NB4 (cell line): ENCODE results near the gene CDH4.

Experiments used
- DNase-seq: peaks from one replicate; pipeline ENCODE4 v3.0.0; 2010; ENCODE audit warnings: low read depth
- H3K4me3 ChIP-seq: one replicate; pipeline ENCODE4 v1.5.1; 2011; ENCODE audit warnings: mild to moderate bottlenecking, low read depth, low read length, moderate library complexity
- MYC ChIP-seq: IDR thresholded peaks from 2 replicates; pipeline ENCODE4 v1.6.1; 2011; ENCODE audit warnings: low read depth, low read length
- POLR2A ChIP-seq: IDR thresholded peaks from 2 replicates; pipeline ENCODE4 v1.6.1; 2011; ENCODE audit warnings: mild to moderate bottlenecking; ENCODE audit not compliant: insufficient read length; ENCODE audit errors: extremely low read depth
- TF ChIP-seq, protein P1 (sequence below): IDR thresholded peaks from 2 replicates; pipeline ENCODE4 v1.6.1; 2011; ENCODE audit warnings: low read depth, low read length
- TF ChIP-seq, protein P2 (sequence below): IDR thresholded peaks from one replicate; pipeline ENCODE4 v1.5.1; 2012; ENCODE audit warnings: low read depth, low read length

CDH4 gene

DNA sequence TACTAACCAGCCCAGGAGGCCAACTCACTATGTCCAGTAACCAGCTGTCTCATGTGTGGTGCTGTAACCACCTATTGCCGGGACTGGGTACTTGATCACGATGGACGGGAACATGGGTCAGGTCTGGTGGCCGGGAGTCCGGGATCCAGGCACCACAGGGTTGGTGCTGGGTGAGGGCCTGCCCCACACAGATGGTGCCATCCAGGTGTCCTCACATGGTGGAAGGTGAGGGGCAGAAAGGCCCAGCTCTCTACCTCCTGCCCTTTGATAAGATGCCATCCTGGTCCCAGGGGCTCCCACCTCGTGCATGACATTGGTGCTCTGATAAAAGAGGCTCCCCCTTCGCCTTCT is 697.3 kb downstream of the CDH4 start:
- no peak for DNase-seq
- TF ChIP-seq MYC: no peak
- TF ChIP-seq, protein P1, sequence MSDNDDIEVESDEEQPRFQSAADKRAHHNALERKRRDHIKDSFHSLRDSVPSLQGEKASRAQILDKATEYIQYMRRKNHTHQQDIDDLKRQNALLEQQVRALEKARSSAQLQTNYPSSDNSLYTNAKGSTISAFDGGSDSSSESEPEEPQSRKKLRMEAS: no peak

DNA sequence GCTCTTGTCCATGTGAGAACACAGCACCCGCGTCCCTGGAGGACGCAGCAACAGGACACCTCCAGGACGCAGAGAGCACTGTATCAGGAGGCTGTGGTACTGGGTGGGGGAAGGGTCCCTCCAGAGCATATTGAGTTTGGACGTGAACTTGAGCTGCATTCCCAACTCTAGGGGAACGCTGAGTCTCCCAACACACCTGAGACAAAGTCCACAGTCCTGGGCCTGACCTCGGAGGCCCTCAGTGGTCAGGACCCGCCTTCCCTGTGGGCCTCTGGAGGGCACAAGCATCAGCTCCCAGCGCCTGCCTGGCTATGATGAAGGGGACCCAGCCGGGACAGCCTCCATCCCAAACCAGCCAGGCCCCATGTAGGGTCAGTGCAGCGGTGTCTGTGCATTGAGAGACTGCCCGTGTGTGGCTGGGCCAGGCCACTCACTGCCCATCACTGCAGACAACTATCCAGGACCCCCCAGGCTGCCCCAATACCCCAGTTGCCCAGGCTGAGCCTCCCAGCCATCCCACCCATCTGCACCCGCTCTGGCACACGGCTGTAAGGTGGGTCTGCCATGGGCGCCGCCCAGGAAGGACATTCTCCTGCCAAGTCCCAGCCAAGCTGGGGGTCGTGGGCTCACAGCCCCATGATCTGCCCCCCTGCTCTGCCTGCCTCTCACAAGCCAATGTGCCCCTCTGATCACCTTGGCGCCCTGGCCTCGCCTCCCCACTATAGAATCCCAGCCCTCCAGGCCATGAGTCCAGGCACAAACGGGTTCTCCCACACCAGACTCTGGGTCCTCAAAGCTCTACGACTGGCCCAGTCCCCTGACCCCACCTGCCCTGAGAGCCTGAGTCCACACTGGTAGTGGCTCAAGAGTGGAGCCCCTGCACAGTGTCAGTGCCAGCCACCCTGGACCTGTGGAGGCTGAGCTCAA is 697.9 kb downstream of the CDH4 start:
- no peak overlapping the region for H3K4me3 ChIP-seq
- no peak for TF ChIP-seq MYC
- no peak for TF ChIP-seq POLR2A
- TF ChIP-seq, protein P1: no peak
- TF ChIP-seq, protein P2, sequence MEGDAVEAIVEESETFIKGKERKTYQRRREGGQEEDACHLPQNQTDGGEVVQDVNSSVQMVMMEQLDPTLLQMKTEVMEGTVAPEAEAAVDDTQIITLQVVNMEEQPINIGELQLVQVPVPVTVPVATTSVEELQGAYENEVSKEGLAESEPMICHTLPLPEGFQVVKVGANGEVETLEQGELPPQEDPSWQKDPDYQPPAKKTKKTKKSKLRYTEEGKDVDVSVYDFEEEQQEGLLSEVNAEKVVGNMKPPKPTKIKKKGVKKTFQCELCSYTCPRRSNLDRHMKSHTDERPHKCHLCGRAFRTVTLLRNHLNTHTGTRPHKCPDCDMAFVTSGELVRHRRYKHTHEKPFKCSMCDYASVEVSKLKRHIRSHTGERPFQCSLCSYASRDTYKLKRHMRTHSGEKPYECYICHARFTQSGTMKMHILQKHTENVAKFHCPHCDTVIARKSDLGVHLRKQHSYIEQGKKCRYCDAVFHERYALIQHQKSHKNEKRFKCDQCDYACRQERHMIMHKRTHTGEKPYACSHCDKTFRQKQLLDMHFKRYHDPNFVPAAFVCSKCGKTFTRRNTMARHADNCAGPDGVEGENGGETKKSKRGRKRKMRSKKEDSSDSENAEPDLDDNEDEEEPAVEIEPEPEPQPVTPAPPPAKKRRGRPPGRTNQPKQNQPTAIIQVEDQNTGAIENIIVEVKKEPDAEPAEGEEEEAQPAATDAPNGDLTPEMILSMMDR: no peak
- DNase-seq: no peak

More for the DNA sequence above, 697.3 kb downstream of the CDH4 start:
- no peak overlapping the region for H3K4me3 ChIP-seq

DNA sequence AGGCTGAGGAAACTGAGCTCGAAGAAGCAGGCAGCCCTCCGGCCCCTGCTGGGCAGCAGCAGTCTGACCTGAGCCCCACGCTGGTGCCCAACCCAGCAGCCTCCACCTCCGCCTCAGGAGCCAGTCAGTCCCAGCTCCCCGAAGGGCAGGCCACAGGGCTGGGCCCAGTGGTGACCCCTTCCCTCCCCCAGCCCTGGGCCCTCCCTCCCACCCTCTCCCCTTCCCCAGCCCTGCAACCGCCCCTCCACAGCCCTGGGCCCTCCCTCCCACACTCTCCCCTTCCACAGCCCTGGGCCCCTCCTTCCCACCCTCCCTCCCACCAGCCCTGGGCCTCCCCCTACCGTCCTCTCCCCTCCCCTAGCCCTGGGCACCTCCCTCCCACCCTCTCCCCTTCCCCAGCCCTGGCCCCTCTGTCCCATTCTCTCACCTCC is 698.6 kb downstream of the CDH4 start:
- TF ChIP-seq, protein P2: no peak
- no peak for TF ChIP-seq POLR2A
- TF ChIP-seq MYC: no peak
- TF ChIP-seq, protein P1: no peak
- H3K4me3 ChIP-seq: no peak overlapping the region
- no peak for DNase-seq

DNA sequence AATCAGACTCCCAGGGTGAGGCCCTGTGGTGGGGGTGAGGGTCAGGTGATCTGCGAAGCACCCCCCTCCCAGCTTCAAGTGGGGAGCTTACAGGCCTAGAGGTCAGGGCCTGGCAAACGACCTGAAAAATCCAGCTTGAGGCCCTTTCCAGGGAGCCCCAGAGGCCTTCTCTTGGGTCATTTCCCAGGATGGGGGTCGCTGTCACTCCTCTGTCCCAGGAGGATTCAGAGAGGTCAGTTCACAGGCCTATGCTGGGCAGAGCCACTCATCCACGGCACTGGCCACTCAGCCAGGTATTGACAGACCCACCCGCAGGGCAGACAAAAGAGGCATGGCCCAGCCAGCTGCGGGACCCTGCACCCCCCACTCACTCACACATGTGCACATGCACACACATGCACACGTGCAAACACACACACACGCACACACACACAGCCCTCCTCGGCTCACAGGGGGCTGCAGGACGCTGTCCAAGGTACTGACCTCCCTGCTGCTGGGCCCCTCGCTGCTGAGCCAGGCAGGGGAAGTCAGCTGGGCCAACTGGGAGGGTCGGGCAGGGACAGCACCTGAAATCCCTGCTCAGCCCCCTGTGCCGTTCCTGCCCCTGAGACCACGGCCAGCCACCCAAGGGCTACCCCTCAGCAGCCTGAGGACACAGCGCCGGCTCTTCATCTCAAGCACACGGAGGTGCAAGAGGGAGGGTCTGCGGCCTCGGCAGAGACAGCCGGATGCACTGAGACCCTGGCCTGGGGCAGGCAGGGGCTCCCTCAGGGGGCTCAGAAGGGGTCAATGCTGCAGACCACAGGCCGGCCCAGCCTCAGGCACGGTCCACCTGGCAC is 699.9 kb downstream of the CDH4 start:
- H3K4me3 ChIP-seq: no peak overlapping the region
- TF ChIP-seq, protein P1: peak; percentile 44; the same call in 1 of the 2 replicates
- TF ChIP-seq MYC (no peak), POLR2A (no peak)
- TF ChIP-seq, protein P2: no peak
- peak; percentile 49 for DNase-seq

DNA sequence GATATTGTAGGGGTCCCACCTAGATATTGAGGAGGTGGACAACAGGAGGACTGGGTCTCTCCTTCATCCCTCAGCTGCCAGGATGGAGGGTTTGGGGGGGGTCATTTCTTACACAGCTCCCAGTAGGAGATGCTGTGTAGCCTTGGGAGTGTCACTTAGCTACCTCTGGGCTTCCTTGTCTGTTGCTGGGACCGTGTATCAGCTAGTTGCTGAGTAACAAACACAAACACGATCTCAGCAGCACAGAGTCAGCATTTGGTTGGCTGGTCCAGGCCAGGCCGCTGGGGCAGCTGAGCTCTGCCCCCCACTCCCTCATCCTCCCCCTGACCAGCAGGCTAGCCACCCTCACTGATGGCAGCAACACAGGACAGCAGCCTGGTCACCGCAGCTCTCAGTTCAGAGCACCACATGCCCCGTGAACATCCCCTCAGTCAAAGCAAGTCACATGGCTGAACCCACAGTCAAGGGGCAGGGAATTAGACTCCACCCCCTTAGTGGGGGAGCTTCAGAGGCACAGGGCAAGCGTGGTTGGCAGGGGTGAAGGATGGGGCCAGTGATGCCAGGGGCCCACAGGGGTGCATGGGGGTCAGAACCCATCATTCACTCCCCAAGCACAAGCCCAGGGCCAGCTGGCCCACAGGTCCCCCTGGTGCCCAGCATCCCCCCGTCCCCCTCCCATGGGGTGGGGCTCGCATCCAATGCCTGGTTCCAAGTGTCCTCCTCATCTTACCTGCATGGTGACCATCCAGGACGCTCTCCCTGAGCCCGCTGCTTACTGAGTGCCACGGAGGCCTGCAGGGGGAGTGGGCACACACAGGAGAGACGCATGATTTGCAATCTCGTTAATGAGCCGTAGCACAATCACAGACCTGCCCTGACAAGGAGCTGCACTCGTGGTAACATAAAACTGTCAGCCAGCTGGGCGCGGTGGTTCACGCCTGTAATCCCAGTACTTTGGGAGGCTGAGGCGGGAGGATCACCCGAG is 701.3 kb downstream of the CDH4 start:
- H3K4me3 ChIP-seq: no peak overlapping the region
- TF ChIP-seq MYC (no peak), POLR2A (no peak)
- TF ChIP-seq, protein P1: no peak
- TF ChIP-seq, protein P2: no peak
- DNase-seq: no peak
